Neural cell (in vitro differentiated cells): Measurements from ENCODE around the gene NSMCE1. TPM values are rescaled to one million over a fixed set of nuclear protein-coding genes. Genes with fewer than 3 reads are reported as not detected.

Source experiments
- H2AFZ ChIP-seq: fragments of 200-600, 300-800 bp; sonication (generic), shearing (Covaris generic); 2 replicates; pipeline ENCODE4 v1.6.0; 2014; ENCODE audit warnings: low read depth, mild to moderate bottlenecking, antibody characterized with exemption, low read length, moderate library complexity
- H3F3A ChIP-seq: fragments of 200-600 bp; shearing (Covaris generic); 2 replicates; pipeline ENCODE4 v1.6.1; 2016; ENCODE audit warnings: mild to moderate bottlenecking, moderate library complexity, mixed read lengths, antibody characterized with exemption, low read length; ENCODE audit not compliant: insufficient read depth, poor library complexity, severe bottlenecking
- H3K27ac ChIP-seq: fragments of 200-600, 300-800 bp; sonication (generic), shearing (Covaris generic); 2 replicates; pipeline ENCODE4 v1.5.1; 2014; ENCODE audit warnings: mild to moderate bottlenecking, low read length, moderate library complexity
- H3K27me3 ChIP-seq: fragments of 300-800, 200-600 bp; sonication (generic), shearing (Covaris generic); 2 replicates; pipeline ENCODE4 v1.6.0; 2014; ENCODE audit warnings: mild to moderate bottlenecking, low read depth, low read length, moderate library complexity; ENCODE audit not compliant: insufficient read depth
- H3K36me3 ChIP-seq: fragments of 300-800, 200-600 bp; sonication (generic), shearing (Covaris generic); 2 replicates; pipeline ENCODE4 v1.5.1; 2014; ENCODE audit warnings: mild to moderate bottlenecking, antibody characterized with exemption, low read length, moderate library complexity; ENCODE audit not compliant: insufficient read depth
- H3K4me2 ChIP-seq: fragments of 300-800, 200-600 bp; sonication (generic), shearing (Covaris generic); 2 replicates; pipeline ENCODE4 v1.6.0; 2014; ENCODE audit warnings: mild to moderate bottlenecking, low read length
- H3K4me3 ChIP-seq: fragments of 300-800, 200-600 bp; sonication (generic), shearing (Covaris generic); 2 replicates; pipeline ENCODE4 v1.5.1; 2014; ENCODE audit warnings: mild to moderate bottlenecking, low read length, moderate library complexity
- H3K79me2 ChIP-seq: fragments of 200-600 bp; shearing (Covaris generic); replicated peaks from 2 replicates; pipeline ENCODE4 v1.6.0; 2014; ENCODE audit warnings: mild to moderate bottlenecking, low read length, moderate library complexity; ENCODE audit not compliant: insufficient read depth
- H3K9ac ChIP-seq: fragments of 300-800, 200-600 bp; sonication (generic), shearing (Covaris generic); 2 replicates; pipeline ENCODE4 v1.6.1; 2016; ENCODE audit warnings: mild to moderate bottlenecking, low read length, mixed read lengths
- H3K9me2 ChIP-seq: fragments of 200-600 bp; shearing (Covaris generic); 2 replicates; pipeline ENCODE4 v1.6.1; 2016; ENCODE audit warnings: mild to moderate bottlenecking, low read length, mixed read lengths; ENCODE audit not compliant: insufficient read depth
- H3K9me3 ChIP-seq: fragments of 200-600, 300-800 bp; sonication (generic), shearing (Covaris generic); 2 replicates; pipeline ENCODE4 v1.6.1; 2016; ENCODE audit warnings: mild to moderate bottlenecking, mixed run types, low read length, moderate library complexity, mixed read lengths
- H4K20me1 ChIP-seq: fragments of 200-600 bp; shearing (Covaris generic); 2 replicates; pipeline ENCODE4 v1.6.1; 2016; ENCODE audit warnings: mild to moderate bottlenecking, mixed run types; ENCODE audit not compliant: insufficient read depth
- EP300 ChIP-seq: fragments of 450-650 bp; conservative IDR thresholded peaks from 2 replicates; pipeline ENCODE4 v1.6.1; 2014; ENCODE audit warnings: antibody characterized with exemption, mild to moderate bottlenecking, moderate library complexity; ENCODE audit not compliant: poor library complexity, severe bottlenecking
- EZH2 ChIP-seq: fragments of 200-600, 300-800 bp; shearing (Covaris generic), sonication (generic); IDR thresholded peaks from 2 replicates; pipeline ENCODE4 v1.6.1; 2014; ENCODE audit warnings: antibody characterized with exemption, low read length, borderline replicate concordance, mild to moderate bottlenecking; ENCODE audit not compliant: insufficient read depth, poor library complexity, severe bottlenecking
- MXI1 ChIP-seq: fragments of 450-650 bp; conservative IDR thresholded peaks from 2 replicates; pipeline ENCODE4 v1.6.1; 2014; ENCODE audit warnings: antibody characterized with exemption, mild to moderate bottlenecking; ENCODE audit not compliant: poor library complexity, severe bottlenecking
- POLR2AphosphoS5 ChIP-seq: IDR thresholded peaks from 2 replicates; pipeline ENCODE4 v1.6.1; 2012
- RAD21 ChIP-seq: fragments of 450-650 bp; conservative IDR thresholded peaks from 2 replicates; pipeline ENCODE4 v1.6.1; 2014; ENCODE audit warnings: antibody characterized with exemption, mild to moderate bottlenecking, moderate library complexity
- SMC3 ChIP-seq: fragments of 450-650 bp; conservative IDR thresholded peaks from 2 replicates; pipeline ENCODE4 v1.6.1; 2014; ENCODE audit warnings: antibody characterized with exemption, mild to moderate bottlenecking, moderate library complexity; ENCODE audit not compliant: poor library complexity
- TAF1 ChIP-seq: IDR thresholded peaks from 2 replicates; pipeline ENCODE4 v1.6.1; 2012; ENCODE audit warnings: low read depth
- polyA plus RNA-seq: library from polyadenylated mRNA; depleted of rRNA; stranded (reverse); fragments of >200 nt; gene quantifications from 2 replicates; pipeline ENCODE4 v1.2.3, GENCODE V29; 2014
- TF ChIP-seq, protein P1 (sequence below): IDR thresholded peaks from 2 replicates; pipeline ENCODE4 v1.6.1; 2012; ENCODE audit warnings: borderline replicate concordance
- TF ChIP-seq, protein P2 (sequence below): fragments of 450-650 bp; IDR thresholded peaks from 2 replicates; pipeline ENCODE4 v1.5.1; 2014; ENCODE audit warnings: antibody characterized with exemption, mild to moderate bottlenecking, moderate library complexity; ENCODE audit not compliant: poor library complexity, severe bottlenecking

Gene NSMCE1
- polyA plus RNA-seq, 1 donor from 2014 or later = 11.5 TPM

DNA sequence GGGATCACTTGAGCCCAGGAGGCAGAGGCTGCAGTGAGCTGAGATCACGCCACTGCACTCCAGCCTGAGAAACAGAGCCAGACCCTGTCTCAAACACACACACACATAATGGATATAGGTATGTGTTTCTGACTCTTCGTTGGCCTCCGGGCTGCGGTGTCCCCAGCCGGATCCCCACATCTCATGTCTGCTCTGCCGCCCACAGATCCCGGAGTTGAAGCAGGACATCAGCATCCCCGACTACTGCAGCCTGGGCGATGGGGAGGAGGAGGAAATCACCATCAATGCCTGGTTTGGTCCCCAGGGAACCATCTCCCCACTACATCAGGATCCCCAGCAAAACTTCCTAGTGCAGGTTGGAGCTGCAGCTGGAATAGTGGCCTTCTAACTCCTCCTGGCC, 49.8 kb downstream of the NSMCE1 start:
- no peaks in the 10 kb centered on the region for H3K9me3 ChIP-seq

DNA sequence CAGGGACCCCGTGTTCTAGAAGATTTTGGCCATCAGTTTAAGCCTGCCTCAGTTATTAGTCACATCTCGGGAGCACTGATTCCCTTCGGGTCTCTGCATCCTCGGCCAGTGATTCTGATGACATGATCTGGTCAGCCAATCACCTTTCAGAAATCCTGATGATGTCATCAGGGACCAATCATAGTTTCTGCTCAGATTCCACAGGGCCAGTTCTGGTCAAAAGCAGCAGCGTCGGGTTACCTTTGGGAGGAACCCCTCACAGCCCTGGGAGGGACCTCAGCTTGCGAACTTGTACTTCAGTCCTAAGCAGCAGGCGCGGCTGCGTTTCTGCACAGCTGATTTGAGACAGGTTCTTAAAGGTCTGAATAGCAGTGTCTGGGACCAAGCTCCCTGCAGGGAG, 51.3 kb downstream of the NSMCE1 start:
- H3F3A ChIP-seq = no peaks in the 10 kb centered on the region
- H3K4me3 ChIP-seq = no peak overlapping the region
- no peak overlapping the region for H2AFZ ChIP-seq
- no peaks in the 10 kb centered on the region for H3K36me3 ChIP-seq
- no peaks in the 10 kb centered on the region for H3K79me2 ChIP-seq
- H3K9ac ChIP-seq = no peak overlapping the region
- H3K9me2 ChIP-seq = no peaks in the 10 kb centered on the region
- H3K27ac ChIP-seq = no peak overlapping the region
- H3K9me3 ChIP-seq = no peaks in the 10 kb centered on the region
- no peak overlapping the region for H3K4me2 ChIP-seq
- no peaks in the 10 kb centered on the region for H3K27me3 ChIP-seq
- no peaks in the 10 kb centered on the region for H4K20me1 ChIP-seq
- TF ChIP-seq SMC3 (no peak), EZH2 (no peak), MXI1 (no peak), TAF1 (no peak), RAD21 (no peak), EP300 (no peak), POLR2AphosphoS5 (no peak)
- TF ChIP-seq, protein P1, sequence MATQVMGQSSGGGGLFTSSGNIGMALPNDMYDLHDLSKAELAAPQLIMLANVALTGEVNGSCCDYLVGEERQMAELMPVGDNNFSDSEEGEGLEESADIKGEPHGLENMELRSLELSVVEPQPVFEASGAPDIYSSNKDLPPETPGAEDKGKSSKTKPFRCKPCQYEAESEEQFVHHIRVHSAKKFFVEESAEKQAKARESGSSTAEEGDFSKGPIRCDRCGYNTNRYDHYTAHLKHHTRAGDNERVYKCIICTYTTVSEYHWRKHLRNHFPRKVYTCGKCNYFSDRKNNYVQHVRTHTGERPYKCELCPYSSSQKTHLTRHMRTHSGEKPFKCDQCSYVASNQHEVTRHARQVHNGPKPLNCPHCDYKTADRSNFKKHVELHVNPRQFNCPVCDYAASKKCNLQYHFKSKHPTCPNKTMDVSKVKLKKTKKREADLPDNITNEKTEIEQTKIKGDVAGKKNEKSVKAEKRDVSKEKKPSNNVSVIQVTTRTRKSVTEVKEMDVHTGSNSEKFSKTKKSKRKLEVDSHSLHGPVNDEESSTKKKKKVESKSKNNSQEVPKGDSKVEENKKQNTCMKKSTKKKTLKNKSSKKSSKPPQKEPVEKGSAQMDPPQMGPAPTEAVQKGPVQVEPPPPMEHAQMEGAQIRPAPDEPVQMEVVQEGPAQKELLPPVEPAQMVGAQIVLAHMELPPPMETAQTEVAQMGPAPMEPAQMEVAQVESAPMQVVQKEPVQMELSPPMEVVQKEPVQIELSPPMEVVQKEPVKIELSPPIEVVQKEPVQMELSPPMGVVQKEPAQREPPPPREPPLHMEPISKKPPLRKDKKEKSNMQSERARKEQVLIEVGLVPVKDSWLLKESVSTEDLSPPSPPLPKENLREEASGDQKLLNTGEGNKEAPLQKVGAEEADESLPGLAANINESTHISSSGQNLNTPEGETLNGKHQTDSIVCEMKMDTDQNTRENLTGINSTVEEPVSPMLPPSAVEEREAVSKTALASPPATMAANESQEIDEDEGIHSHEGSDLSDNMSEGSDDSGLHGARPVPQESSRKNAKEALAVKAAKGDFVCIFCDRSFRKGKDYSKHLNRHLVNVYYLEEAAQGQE = no peak
- TF ChIP-seq, protein P2, sequence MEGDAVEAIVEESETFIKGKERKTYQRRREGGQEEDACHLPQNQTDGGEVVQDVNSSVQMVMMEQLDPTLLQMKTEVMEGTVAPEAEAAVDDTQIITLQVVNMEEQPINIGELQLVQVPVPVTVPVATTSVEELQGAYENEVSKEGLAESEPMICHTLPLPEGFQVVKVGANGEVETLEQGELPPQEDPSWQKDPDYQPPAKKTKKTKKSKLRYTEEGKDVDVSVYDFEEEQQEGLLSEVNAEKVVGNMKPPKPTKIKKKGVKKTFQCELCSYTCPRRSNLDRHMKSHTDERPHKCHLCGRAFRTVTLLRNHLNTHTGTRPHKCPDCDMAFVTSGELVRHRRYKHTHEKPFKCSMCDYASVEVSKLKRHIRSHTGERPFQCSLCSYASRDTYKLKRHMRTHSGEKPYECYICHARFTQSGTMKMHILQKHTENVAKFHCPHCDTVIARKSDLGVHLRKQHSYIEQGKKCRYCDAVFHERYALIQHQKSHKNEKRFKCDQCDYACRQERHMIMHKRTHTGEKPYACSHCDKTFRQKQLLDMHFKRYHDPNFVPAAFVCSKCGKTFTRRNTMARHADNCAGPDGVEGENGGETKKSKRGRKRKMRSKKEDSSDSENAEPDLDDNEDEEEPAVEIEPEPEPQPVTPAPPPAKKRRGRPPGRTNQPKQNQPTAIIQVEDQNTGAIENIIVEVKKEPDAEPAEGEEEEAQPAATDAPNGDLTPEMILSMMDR = no peak

More for the DNA sequence above, 49.8 kb downstream of the NSMCE1 start:
- H3K27ac ChIP-seq = no peak overlapping the region
- H3F3A ChIP-seq = no peaks in the 10 kb centered on the region
- H3K9me2 ChIP-seq = no peaks in the 10 kb centered on the region
- no peaks in the 10 kb centered on the region for H3K79me2 ChIP-seq
- TF ChIP-seq MXI1 (no peak), EP300 (no peak), TAF1 (no peak), SMC3 (no peak), EZH2 (no peak), POLR2AphosphoS5 (no peak), RAD21 (no peak)
- TF ChIP-seq, protein P1 = no peak
- TF ChIP-seq, protein P2 = no peak
- H3K9ac ChIP-seq = no peak overlapping the region
- no peak overlapping the region for H2AFZ ChIP-seq
- H3K4me2 ChIP-seq = no peak overlapping the region
- no peaks in the 10 kb centered on the region for H3K27me3 ChIP-seq
- H4K20me1 ChIP-seq = no peaks in the 10 kb centered on the region
- no peak overlapping the region for H3K4me3 ChIP-seq
- no peaks in the 10 kb centered on the region for H3K36me3 ChIP-seq
